MM.1S (cell line): Measurements from ENCODE around the gene DNAJC3.

ENCODE experiments used
- DNase-seq: peaks from one replicate; pipeline ENCODE4 v3.0.0-alpha.2; 2015
- H2AFZ ChIP-seq: fragments of 300-600 bp; sonication (generic); 2 replicates; pipeline ENCODE4 v1.6.0; 2016; ENCODE audit warnings: antibody characterized with exemption, low read length
- H3F3A ChIP-seq: fragments of 300-600 bp; sonication (generic); 2 replicates; pipeline ENCODE4 v1.6.1; 2016; ENCODE audit warnings: mild to moderate bottlenecking, antibody characterized with exemption, low read length, moderate library complexity, mixed read lengths; ENCODE audit not compliant: insufficient read depth
- H3K27ac ChIP-seq: fragments of 300-600 bp; sonication (generic); 2 replicates; pipeline ENCODE4 v1.5.1; 2016; ENCODE audit warnings: mild to moderate bottlenecking, low read length
- H3K27me3 ChIP-seq: fragments of 300-600 bp; sonication (generic); replicated peaks from 2 replicates; pipeline ENCODE4 v1.6.0; 2016; ENCODE audit warnings: low read length; ENCODE audit not compliant: insufficient read depth
- H3K36me3 ChIP-seq: fragments of 300-600 bp; sonication (generic); replicated peaks from 2 replicates; pipeline ENCODE4 v1.6.1; 2016; ENCODE audit warnings: mild to moderate bottlenecking, low read length, mixed read lengths; ENCODE audit not compliant: insufficient read depth
- H3K4me1 ChIP-seq: fragments of 300-600 bp; sonication (generic); 2 replicates; pipeline ENCODE4 v1.6.1; 2016; ENCODE audit warnings: low read length, mixed read lengths
- H3K4me2 ChIP-seq: fragments of 300-600 bp; sonication (generic); 2 replicates; pipeline ENCODE4 v1.6.0; 2016; ENCODE audit warnings: low read depth, low read length
- H3K4me3 ChIP-seq: fragments of 300-600 bp; sonication (generic); 2 replicates; pipeline ENCODE4 v1.5.1; 2016; ENCODE audit warnings: low read length, mixed read lengths
- H3K79me2 ChIP-seq: fragments of 300-600 bp; sonication (generic); 2 replicates; pipeline ENCODE4 v1.6.1; 2016; ENCODE audit warnings: mixed run types, low read length, mixed read lengths
- H3K9ac ChIP-seq: fragments of 300-600 bp; sonication (generic); 2 replicates; pipeline ENCODE4 v1.6.1; 2016; ENCODE audit warnings: low read length, mixed read lengths
- H3K9me2 ChIP-seq: fragments of 300-600 bp; sonication (generic); replicated peaks from 2 replicates; pipeline ENCODE4 v1.6.1; 2016; ENCODE audit warnings: mild to moderate bottlenecking, low read length, mixed read lengths; ENCODE audit not compliant: insufficient read depth
- H3K9me3 ChIP-seq: fragments of 300-600 bp; sonication (generic); replicated peaks from 2 replicates; pipeline ENCODE4 v1.6.1; 2016; ENCODE audit warnings: mild to moderate bottlenecking, low read length, mixed read lengths; ENCODE audit not compliant: insufficient read depth
- H4K20me1 ChIP-seq: fragments of 300-600 bp; sonication (generic); 2 replicates; pipeline ENCODE4 v1.6.1; 2016; ENCODE audit warnings: mild to moderate bottlenecking, low read length, moderate library complexity, mixed read lengths; ENCODE audit not compliant: insufficient read depth
- CTCF ChIP-seq: fragments of 300-600 bp; sonication (generic); IDR thresholded peaks from 2 replicates; pipeline ENCODE4 v1.5.1; 2016; ENCODE audit warnings: antibody characterized with exemption, low read length, mixed read lengths
- EZH2 ChIP-seq: fragments of 300-600 bp; sonication (generic); optimal IDR thresholded peaks from 2 replicates; pipeline ENCODE3; 2017; ENCODE audit warnings: low read depth, mild to moderate bottlenecking, antibody characterized with exemption, low read length, mixed read lengths
- EZH2phosphoT487 ChIP-seq: fragments of 300-600 bp; sonication (generic); IDR thresholded peaks from 2 replicates; pipeline ENCODE4 v1.6.1; 2018; ENCODE audit warnings: antibody characterized with exemption, low read length

DNAJC3 gene

GRCh38 chr13:95652821-95653220 is 24.1 kb upstream of the DNAJC3 start:
- Histone ChIP-seq H3K9me2 (no peaks in the 10 kb centered on the region), H3K36me3 (no peaks in the 10 kb centered on the region), H2AFZ (no peak overlapping the region), H3K79me2 (no peaks in the 10 kb centered on the region), H3F3A (no peaks in the 10 kb centered on the region), H3K4me1 (peaks cover 4% of the 10 kb centered on the region; the same call in 1 of the 2 replicates), H3K4me2 (no peak overlapping the region), H3K9ac (no peak overlapping the region), H3K27me3 (no peaks in the 10 kb centered on the region), H3K27ac (no peak overlapping the region), H3K4me3 (no peak overlapping the region), H4K20me1 (no peaks in the 10 kb centered on the region), H3K9me3 (no peaks in the 10 kb centered on the region)
- TF ChIP-seq EZH2: no peak
- no peak for TF ChIP-seq EZH2phosphoT487
- no peak for TF ChIP-seq CTCF
- no peak for DNase-seq

- Histone ChIP-seq H3K9me3 (no peaks in the 10 kb centered on the region), H3K27me3 (no peaks in the 10 kb centered on the region), H3K27ac (no peak overlapping the region), H3K4me2 (no peak overlapping the region), H3K9ac (no peak overlapping the region), H3K79me2 (no peaks in the 10 kb centered on the region), H3K36me3 (no peaks in the 10 kb centered on the region), H3K4me3 (no peak overlapping the region), H3K4me1 (peaks cover 4% of the 10 kb centered on the region; the same call in 1 of the 2 replicates), H4K20me1 (no peaks in the 10 kb centered on the region), H3K9me2 (no peaks in the 10 kb centered on the region), H3F3A (no peaks in the 10 kb centered on the region), H2AFZ (no peak overlapping the region)
- no peak for DNase-seq
- TF ChIP-seq EZH2phosphoT487 (no peak), CTCF (no peak), EZH2 (no peak)
Measured at GRCh38 chr13:95656386-95657015, 20.4 kb upstream of the DNAJC3 start.

- H3K27ac ChIP-seq: no peak overlapping the region
- H3K4me3 ChIP-seq: no peak overlapping the region
- H3K79me2 ChIP-seq: no peaks in the 10 kb centered on the region
- H4K20me1 ChIP-seq: no peaks in the 10 kb centered on the region
- no peak for TF ChIP-seq EZH2phosphoT487
- TF ChIP-seq CTCF: no peak
- no peak for TF ChIP-seq EZH2
- H3K4me2 ChIP-seq: no peak overlapping the region
- peaks cover 4% of the 10 kb centered on the region; the same call in 1 of the 2 replicates for H3K4me1 ChIP-seq
- H3K27me3 ChIP-seq: no peaks in the 10 kb centered on the region
- no peaks in the 10 kb centered on the region for H3K9me2 ChIP-seq
- H3K36me3 ChIP-seq: no peaks in the 10 kb centered on the region
- H3F3A ChIP-seq: no peaks in the 10 kb centered on the region
- H3K9ac ChIP-seq: no peak overlapping the region
- no peaks in the 10 kb centered on the region for H3K9me3 ChIP-seq
- DNase-seq: no peak
- no peak overlapping the region for H2AFZ ChIP-seq
Measured at GRCh38 chr13:95659500-95659899, 17.4 kb upstream of the DNAJC3 start.
